SK-N-DZ (cell line): Measurements from ENCODE around the gene CDHR4. TPM values are rescaled to one million over a fixed set of nuclear protein-coding genes. Genes with fewer than 3 reads are reported as not detected.
A peak's percentile ranks its signal among the peaks of the same experiment; 100 is the strongest.
"Not testable (repeated sequence)": the region's sequence is repeated elsewhere in the genome, so short reads cannot be mapped to it uniquely, and the experiment has no call there.

Experiments
- DNase-seq: peaks from one replicate; pipeline ENCODE4 v3.0.0-alpha.2; 2015; ENCODE audit warnings: low spot score
- polyA plus RNA-seq, 2 experiments: library from polyadenylated mRNA; depleted of rRNA; stranded (reverse); fragments of >200 nt; gene quantifications; 2 replicates each; pipeline ENCODE4 v1.2.3, GENCODE V29; 2014

The CDHR4 gene, protein sequence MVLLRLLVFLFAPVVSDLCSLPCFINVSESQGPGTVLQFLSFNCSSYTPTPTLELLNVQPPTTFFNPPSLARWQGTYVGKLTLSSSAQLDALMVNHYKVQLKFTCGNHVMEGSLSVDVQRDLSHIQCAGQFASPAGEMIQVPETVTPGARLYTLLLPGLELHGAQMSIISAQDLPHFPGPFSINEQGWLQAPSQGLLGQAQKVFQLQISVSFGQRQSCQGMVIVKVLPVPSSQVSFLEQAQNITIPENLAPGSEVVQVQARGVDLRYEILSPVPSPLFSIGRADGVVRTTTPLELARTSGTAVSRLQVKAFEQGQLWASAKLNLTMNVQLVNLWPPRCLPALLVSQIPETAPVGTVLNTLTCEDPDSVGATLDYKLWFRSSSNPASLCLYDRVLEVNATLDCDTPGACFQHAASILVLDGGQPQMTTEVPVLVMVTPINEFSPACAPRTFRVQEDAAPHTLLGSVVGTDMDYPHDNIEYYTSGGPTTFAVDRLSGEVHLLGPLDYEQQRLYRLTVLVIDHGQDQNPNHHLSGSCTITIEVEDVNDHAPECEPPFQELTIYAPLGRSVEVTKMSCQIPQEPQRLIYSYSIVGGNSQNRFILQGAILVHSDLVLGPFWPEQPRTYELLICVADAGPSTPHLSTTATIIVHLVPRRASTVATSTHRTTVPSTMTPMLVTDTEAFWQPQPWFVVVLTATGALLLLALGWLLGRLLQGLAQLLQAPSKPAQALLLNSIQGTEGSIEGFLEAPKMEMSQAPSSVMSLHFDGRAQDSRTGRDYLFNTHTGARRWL
- polyA plus RNA-seq (2014; cell fraction: cytosol; rRNA removed) = 0.09 TPM in 1 of 2 replicates, not detected in the other
- 0.08 and 1.3 TPM in 2 replicates for polyA plus RNA-seq (2014; cell fraction: nucleus; rRNA removed)

DNA sequence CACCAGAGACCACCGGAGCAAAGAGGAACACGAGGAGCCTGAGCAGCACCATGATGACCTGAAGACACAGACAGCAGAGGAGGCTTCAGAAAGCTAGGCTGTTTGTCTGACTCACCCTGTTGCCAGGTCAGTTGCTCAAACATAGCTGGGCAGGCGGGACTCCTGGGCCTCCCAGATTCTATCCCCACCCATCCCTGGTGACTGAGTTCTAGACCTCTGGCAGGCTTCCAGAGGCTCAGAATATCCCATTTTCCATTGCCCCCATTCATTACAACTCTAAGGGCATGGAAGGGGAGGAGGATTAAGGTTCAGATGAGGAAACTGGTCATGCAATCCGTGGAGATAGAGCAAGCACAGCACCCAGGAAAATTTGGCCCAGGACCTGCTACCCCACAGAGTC lies at the start of gene CDHR4:
Gene CDHR4 (minus strand): TSS at position 113 of the 400 bp plus-strand sequence. CDS start 61 bp downstream, at position 52.
- no peak for DNase-seq

DNA sequence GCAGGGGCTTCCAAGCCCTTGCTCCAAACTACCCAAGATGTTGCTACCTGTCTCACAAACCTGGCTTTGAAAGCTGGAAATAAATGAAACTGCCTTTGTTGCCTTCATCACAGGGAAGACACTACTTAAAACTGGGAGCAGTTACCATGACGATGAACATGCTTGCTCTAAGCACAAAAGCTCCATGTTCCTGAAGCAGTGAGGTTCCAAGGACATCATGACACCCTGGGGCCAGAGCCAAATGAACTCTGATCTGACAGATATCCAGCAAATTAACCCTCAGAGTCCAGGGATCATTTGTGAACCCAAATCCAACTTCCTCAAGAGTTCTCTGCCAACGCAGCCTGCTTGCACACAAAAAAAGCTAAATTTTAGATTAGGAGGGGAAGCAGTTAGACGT lies 46.0 kb upstream of the CDHR4 start:
- DNase-seq = no peak

DNA sequence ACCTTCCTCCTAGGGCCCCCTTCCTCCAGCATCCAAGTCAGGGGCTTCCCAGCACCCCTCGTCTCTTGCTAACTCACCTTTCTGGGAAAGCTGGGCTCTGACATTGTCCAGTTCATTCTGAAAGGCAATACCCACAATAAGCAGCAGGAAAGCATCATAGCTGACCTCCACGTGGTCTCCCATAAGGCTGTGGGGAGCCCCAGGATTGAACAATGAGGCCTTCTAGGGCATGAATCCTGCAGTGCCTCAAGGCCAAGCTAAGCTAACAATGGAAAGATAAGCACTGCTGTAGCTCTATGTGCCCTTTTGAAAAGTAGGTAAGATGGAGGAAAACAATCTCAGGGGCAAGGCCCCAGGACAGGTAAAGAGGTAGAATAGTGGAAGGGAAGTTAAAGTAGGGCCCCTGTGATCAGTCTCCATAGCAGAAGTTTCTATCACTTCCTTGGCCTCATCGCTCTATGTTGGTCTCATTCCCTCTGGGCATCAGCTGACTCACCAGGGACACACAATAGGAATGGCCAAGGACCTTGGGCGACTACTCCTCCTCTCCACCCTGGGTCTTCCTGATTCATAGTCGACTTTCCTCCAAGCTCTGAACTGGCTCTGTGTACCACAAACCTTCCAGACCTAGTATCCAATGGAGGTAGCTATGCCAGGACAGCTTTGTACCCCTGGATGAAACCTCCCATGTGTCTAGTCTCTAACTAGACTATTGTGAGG lies 45.0 kb upstream of the CDHR4 start:
- DNase-seq = no peak

DNA sequence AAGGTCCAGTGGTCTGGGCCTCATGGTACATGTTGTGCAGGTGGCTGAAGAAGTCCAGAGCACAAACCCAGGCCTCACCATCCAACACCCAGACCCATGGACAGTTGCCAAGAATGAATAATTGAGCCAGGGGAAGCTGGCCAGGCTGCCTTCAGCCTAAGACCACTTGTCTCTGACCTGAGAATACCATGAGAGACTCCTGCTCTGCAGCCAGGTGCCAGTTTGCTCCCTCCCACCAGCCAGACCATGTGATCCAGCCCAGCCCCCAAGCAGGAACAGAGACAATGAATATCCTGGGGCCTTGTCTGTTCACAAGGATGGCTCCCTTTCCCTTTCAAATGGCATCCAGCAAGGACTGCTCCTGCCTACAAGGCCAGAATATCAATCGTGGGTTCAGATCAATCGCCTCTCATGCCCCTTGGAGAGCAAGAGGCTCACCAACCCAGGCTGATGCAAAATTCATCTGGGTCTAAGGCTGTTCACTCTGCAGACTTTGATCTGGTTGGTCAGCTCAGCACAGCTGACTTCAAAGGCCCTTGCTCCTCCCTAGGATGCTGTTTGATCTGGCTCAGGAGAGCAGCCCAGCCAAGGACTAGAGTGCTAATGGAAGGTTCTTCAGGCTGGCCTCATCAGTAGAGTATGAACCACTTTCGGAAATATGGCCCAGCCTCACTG lies 43.3 kb upstream of the CDHR4 start:
- DNase-seq = no peak

DNA sequence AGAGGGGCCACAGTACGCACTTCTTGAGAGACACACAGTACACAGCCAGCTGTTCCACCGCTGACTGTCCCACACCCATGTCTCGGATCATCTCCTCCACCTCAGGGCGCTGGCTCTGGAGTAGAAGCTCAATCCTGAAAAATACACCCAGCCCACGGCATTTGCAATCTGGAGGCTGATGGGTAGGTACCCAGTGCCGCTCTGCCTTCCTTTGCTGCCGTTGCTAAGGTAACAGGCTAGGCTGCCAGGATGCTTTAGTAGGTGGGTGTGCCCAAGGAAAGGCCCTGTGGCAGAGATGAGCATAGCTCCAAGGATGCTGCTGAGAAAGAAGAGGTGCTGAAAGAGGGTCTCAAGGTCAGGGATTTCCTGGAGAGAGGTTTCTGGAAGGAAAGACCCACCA lies 42.1 kb upstream of the CDHR4 start:
- no peak for DNase-seq

DNA sequence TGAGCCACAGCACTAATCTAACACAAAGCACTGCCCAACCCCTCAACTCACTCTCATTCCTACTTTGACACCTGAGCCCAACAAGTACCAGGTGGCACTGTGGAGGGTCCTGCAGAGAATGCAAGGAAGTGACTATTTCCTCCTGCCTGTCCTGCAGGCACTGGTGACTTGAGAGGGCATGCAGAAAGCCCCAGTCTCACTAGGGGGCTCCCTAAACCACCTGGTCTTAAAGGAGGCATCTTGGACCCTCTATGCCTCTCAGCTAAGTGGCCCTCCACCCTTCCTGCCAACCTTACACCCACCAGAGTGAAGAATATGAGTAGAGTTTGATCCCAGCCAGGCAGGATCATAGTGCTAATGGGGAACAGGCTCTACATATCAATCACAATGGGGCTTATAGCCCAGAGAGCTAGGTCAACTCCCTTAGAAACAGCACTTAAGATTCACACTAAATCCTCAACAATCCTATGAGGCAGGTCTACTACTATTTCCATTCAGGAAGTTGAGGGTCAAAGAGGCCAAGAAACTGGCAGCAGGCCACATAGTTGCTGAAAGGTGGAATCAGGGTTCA lies 41.5 kb upstream of the CDHR4 start:
- peak; percentile 29 for DNase-seq

DNA sequence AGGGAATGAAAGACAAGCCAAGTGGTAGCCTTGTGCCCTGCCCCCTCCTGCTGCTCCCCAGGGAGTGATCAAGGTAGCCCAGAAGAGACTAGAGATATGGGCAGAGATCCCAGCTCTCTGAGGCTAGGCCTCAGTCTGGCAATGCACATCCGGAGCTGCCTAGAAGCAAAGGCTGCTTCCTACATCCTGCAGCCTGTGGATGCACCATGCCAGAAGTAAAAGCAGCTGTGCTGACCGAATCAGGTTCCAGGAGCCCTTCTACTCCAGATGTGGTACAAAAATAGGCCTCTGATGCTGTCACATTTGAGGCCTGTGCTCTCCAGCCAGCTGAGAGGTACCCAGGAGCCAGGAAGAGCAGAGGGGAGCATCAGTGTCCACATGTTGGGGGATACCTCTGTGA lies 40.7 kb upstream of the CDHR4 start:
- DNase-seq = no peak

DNA sequence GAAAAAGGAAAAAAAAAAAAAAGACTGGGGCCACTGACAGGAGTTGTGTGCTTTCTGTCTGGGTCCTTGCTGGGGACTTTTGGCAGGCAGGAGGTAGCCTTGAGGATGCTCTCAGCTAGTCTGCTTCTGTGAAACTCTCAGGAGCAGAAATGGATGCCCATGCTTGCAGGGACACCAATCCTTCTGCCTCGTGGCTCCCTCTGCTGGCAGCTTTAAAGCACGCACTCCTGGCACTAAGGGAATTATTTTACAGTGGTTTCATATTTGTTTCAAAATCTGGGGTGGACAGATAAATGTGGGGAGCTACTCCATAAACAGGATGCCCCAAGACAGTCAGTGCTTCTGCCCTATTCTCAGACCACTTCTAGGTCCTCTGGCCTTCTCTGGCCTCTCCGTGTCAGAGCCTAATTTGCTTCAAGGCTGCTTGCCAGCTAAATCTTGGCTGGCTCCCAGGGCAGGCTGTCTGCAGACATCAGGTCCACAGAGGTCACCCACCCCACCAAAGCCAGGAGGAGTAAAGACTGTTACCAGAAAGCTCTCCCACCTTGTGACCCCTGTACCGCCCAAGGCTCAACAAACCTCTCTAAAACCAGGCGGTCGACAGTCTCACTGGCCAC lies 39.6 kb upstream of the CDHR4 start:
- DNase-seq = peak; percentile 64

DNA sequence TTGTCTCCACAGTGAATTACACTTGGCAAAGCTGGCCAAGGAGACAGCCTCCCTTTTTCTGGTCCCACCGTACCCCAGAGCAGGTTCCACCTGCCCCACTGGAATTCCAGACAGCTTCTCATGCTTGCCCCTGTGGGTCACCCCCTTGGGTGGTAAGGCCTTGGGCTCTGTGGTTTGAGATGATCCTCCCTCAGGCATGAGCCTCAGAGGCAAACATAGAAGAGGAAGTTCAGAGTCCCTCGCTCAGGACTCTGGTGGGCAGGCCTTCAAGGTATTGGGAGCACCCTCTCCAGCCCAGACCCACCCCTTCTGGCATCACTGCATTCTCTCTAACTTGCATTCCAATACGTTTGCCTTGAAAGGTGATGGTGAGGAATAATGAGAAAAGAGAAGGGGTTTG lies 31.7 kb upstream of the CDHR4 start:
- DNase-seq = no peak

DNA sequence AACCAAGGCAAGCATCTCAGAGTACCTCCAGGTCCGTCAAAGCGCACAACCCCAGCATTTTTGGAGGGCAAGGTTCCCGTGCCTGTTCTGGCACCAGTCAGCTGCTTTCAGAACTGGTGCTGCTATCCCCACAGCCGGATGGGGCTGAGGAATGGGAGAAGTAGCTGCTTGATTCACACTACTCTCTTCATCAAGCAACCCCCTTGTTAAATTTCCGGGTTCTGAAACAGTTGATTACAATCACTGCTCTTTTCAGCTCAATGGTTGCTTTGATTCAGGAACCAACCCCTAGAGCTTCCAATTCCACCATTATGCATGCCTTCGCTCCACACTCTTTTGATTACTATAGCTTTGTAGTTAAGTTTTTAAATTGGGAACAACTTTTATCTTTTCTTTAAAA lies 26.3 kb upstream of the CDHR4 start:
- no peak for DNase-seq

DNA sequence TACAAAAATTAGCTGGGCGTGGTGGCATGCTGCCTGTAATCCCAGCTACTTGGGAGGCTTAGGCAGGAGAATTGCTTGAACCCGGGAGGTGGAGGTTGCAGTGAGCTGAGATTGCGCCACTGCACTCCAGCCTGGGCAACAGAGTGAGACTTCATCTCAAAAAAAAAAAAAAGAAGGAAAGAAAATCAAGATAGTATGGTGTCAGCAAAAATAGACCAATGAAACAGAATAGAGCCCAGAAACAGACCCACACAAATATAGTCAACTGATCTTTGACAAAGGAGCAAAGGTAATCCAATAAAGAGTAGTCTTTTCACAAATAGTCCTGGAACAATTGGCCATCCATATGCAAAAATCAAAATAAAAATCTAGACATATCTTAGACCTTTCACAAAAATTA lies 23.5 kb upstream of the CDHR4 start:
- not testable (repeated sequence) for DNase-seq

DNA sequence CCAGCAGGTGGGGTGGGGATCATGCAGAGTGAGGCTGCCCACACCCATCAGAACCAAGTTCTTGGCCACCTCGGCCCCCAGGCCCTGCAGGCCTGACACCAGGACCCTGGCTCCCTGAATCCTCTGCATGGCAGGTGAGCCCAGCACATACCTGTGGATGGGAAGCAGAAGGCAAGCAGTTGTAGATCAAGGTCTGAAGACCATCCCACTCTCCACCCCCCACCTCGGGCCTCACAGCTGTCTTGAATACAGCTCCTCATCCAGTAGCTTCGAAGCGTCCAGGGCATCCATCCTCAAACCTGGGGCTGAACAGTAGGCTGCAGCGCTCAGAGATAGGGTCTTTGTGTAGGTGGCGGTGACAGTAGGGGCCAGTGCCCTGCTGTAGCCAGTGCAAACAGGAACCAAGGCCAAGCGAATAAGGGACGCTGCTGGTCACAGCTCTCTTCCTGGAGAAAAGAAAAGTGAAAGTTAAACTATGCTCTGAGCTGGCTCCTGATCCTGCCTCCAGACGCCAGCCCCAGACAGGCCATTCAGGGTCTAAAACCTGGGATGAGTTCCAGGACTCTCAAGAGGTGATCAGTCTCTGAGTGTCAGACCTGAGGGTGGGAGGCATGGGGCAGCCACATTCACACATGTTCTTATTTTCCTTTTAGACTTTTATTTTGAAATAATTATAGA lies 14.0 kb upstream of the CDHR4 start, which contains the start of gene UBA7:
Gene UBA7 (minus strand): TSS at position 457 of the 678 bp plus-strand sequence. CDS start 166 bp downstream, at position 291.
- no peak for DNase-seq

DNA sequence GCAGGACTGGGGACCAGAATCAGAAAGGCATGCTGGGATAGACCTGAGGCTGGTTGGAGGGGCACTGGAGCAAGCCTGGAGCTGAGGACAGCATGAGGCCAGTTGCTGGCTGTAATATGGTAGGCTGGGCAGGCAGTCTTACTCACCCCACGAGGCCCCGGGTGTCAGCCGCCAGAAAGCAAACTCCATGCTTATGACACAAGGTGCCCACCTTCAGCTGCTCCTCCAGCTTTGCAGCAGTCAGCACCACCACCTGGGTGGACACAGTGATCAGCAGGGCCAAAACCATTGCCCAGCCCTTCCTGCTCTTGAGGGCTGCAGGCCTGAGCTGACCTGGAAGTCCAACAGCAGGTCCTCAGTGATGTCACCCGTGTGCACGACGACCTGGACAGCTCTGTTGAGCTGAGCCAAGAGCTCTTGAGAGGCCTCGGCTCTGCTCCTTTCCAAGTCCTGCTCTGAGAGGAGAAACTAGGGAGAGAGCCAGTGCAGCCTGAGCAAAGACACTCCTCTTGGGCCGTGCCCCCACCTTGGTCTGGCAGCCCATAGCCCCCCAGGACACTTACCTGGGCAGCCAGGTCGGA lies 13.3 kb upstream of the CDHR4 start:
- no peak for DNase-seq

DNA sequence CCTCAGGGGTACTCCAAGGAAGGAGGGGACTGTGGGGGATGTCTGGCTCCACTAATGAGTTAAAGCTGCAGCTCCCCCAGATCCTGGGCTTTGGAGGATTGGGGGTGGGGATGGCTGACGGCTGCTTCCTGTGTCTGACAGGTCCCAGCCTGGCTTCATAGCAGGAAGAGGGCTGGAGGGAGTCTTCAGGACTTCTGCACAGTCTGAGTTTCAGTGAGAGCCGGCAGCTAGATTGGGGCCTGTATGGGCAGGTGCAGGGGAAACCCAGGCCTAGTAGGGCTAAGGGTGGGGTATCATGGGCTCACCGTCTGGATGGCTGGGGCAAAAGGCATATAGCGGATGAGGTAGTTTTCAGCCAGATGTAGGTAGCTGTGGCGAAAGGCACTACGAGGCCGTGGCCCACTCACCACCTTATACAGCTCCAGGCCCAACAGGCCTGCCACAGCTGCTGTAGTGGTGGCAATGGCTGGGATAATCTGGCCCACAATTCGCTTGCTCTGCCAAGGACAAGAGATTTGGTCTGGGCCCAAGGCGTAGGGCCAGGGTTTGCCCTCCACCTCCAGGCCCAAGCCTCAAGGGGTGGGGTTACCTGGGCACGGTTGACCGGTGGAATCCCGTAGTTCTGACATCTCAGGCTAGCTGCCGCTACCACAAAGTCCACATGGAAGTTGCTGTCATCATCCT lies 7.9 kb upstream of the CDHR4 start:
- no peak for DNase-seq

DNA sequence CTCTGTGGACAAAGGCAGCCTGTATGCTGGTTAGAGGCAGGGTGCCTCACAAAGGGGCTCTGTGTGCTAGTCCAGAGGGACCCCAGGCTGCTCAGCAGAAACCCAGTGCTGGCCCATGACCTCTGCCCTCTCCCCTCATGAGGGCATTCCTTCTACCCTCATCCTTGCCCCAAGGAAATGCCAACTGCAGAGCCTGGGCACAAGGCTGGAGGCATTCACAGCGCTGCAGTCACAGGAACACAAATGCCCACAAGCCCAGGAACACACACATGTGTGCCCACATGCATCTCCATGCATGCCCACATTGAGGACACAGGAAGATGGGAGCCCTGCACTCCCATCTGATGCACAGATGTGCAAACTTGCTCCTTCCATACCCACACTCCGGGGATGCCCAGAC lies 7.2 kb upstream of the CDHR4 start:
- no peak for DNase-seq

DNA sequence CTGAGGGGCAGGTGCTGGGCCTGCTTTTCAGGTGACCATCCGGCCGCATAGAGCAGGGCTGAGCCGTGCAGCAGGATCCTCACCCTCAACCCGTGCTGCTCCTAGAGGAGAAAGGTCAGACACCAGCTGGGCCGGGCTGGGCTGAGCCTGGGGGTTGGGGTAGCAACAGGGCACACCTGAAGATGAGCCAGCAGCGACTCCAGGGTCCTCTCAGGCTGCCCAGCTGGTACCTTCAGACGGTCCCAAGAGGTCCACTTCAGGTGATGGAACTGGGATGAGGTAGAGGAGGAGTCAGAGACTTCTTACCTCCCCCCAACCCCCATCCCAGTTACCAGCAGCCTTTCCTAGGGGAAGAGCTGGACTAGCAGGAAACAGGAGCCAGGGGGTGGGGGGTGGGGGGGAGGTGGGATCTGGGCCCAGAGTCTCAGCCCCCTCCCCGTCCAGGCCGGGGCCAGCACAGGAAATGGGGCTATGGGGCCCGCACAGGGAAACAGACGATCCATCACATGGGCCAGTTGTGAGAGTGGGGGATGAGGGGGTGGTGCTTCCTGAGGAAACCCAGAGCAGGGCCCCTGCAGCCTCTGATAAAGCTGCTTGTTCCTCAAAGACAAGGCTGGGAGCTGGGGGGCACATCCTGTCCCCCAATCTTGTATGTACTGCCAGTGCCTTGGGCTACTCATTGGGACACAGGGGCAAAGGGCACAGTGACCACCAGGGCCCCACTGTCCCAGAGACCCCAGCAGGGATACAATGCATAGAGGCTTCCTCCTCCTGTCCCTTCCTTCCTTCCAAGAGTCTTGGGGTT lies 6.4 kb upstream of the CDHR4 start:
- no peak for DNase-seq

DNA sequence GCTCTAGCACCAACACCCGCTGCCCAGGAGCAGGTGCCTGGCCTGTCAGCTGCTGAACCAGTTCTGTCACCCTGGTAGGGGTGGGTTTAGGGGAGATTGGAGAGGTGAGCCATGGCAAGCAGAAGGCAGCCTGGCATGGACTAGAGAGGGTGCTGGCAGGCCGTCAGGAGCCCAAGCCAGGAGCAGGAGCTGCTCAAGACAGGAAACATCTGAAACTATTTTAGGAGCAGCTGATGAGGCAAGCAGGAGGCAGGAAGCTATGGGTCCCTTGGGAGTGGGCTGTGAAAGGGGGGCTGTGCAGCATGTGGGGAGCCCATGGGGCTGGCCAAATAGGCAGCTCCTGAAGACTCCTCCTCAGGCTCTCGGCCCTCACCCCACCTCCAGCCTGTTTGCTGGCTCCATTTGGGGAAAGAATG lies 5.7 kb upstream of the CDHR4 start:
- DNase-seq = no peak
